HG03558 (cell line): ENCODE measurements around the gene GSG1L.
"Not testable (repeated sequence)": the region's sequence is repeated elsewhere in the genome, so short reads cannot be mapped to it uniquely, and the experiment has no call there.

ENCODE experiments used
- ATAC-seq: cut with Tn5 transposase; IDR thresholded peaks from one replicate; pipeline ENCODE4 v1.9.1; 2021; ENCODE audit warnings: moderate number of reproducible peaks; ENCODE audit not compliant: unreplicated experiment; ENCODE audit errors: extremely low read depth

The GSG1L gene

GRCh38 chr16:27749946-27750345 lies 313.6 kb downstream of the GSG1L start:
- ATAC-seq = no peak

GRCh38 chr16:27749547-27749875 lies 314.0 kb downstream of the GSG1L start:
- ATAC-seq = no peak

DNA sequence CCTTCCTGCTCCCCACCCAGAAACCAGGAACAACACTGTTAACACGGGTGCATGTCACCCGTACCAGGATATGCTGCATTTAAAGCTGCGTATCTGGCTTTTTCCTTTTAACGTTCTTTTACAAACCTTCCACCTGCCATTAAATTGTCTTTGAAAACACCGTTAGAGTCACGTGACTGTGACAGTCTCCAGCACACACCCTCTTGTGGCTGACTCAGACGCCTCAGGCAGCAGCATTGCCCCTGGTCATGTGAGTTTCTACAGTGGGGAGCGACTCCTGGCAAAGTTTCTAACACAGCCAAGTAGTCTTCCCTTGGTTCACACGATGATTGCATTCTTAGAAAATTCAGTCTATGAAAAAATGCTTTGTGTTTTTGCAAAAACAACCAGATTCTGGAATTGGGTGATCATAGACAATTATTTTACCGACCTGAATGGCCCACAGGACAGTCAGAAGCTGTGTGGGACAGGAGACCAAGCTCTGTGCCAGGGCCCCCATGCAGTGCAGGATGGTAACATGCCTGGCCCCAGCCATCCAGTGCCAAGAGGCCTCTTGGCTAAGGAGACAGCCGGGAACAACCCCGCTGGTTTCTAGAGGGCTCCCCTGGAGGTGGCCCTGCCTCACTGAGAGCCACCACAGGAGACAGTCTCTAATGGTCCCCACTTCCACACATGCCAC lies 314.5 kb downstream of the GSG1L start:
- no peak for ATAC-seq

- no peak for ATAC-seq
Observed at GRCh38 chr16:27747946-27748345, 315.6 kb downstream of the GSG1L start.

- ATAC-seq = no peak
Observed at GRCh38 chr16:27746076-27746855, 317.2 kb downstream of the GSG1L start.

- ATAC-seq = no peak
Observed at GRCh38 chr16:27745348-27745747, 318.2 kb downstream of the GSG1L start.

DNA sequence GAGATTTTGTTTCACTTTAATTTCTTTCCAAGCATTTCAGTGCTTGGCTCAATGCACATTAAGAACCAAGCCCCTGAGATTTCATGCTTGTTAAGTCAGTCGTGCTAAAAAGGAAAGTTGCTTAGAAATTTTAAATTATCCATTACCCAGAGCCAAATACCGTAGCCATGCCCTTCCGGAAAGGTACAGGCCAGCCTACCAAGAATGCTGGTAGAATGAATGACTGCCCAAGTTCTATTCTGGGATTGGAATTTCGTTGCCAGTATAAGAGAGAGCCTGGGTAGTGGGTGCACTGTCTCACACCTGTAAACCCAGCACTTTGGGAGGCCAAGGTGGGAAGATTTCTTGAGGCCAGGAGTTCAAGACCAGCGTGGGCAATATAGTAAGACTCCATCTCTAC lies 319.6 kb downstream of the GSG1L start:
- no peak for ATAC-seq

DNA sequence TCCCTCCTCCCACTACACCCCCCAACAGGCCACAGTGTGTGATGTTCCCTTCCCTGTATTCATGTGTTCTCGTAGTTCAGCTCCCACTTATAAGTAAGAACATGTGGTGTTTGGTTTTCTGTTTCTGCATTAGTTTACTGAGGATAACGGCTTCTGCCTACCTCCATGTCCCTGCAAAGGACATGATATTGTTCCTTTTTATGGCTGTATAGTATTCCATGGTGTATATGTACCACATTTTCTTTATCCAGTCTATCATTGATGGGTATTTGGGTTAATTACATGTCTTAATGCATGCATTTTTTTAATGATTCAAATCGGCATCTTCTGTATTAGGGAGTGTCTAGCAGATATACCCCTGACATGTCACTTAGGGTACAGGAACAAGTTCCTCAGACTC lies 320.5 kb downstream of the GSG1L start:
- ATAC-seq = not testable (repeated sequence)

- no peak for ATAC-seq
Observed at GRCh38 chr16:27742333-27742732, 321.2 kb downstream of the GSG1L start.

DNA sequence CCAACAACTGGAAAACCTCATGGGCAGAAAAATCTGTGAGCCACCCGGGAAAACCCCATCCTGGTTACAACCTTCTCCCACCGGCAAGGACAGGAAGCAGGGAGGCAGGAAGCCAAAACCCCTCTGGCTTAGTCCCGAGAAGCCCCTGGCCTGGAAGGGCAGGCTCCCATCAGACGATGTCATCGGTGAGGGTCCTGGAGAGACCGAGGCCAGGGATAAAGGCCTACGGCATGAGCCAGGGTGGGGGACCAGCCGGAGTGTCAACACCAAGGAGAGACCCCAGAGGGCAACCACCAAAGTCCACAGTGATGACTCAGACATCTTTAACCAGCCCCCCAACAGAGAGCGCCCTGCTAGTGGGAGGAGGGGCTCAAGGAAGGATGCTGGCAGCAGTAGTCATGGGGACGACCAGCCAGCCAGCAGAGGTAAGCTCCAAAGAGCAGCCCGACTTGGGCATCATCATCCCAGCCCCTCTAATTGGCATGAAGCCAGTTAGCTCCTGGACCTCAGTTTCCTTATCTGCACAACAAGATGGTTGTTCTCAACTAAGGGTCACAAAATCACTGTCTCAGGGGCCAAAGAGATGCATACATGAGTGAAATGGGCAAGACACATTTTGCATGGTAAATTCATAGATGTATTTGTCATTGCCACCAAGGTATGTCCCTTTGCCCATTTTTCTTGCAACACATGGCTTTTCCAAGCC lies 322.9 kb downstream of the GSG1L start:
- ATAC-seq = no peak

- ATAC-seq = no peak
Observed at GRCh38 chr16:27739606-27740357, 323.7 kb downstream of the GSG1L start.

DNA sequence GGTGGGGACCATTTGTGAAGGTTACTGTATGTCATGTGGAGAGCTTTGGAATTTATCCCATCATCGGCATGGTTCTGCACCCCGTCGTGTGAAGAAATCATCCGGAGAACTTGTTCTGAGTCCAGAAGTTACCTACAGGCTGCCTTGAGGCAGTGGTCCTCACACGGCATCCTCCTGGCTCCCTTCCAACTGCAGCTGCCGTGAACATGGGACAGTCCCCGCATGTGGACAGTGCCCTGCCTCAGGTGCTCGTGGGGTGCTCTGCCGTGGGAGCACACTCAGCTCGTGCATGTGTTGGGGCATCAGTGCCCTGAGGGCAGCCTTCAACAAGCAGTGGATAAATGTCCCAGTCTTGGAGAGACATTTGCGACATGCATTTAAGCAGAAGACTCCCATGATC lies 324.9 kb downstream of the GSG1L start:
- ATAC-seq = no peak
